Panc1 (cell line): ENCODE results near the gene LMAN1L. TPM values are rescaled to one million over a fixed set of nuclear protein-coding genes. Genes with fewer than 3 reads are reported as not detected.

Source experiments
- ATAC-seq: fragments of 200-7000 bp; cut with Tn5 transposase; 2 replicates; pipeline ENCODE4 v1.9.1; 2020; ENCODE audit warnings: mild to moderate bottlenecking, moderate library complexity
- BruUV-seq: library from RNA; stranded (reverse); fragments of 400-500 nt; replicated peaks from 2 replicates; lab custom pipeline; 2021; lab: Mats Ljungman, UMichigan
- CTCF ChIA-PET: fragments of 300-600 bp; sonication (Branson Sonifier 250); formaldehyde crosslinking; loops from one replicate; lab custom pipeline; 2022; ENCODE audit warnings: antibody characterized with exemption; lab: Charles Lee
- POLR2A ChIA-PET: fragments of 300-600 bp; sonication (Branson Sonifier 250); formaldehyde crosslinking; loops from one replicate; lab custom pipeline; 2022; ENCODE audit warnings: antibody characterized with exemption; lab: Charles Lee
- DNase-seq: peaks from one replicate; pipeline ENCODE4 v3.0.0-alpha.2; 2010; ENCODE audit warnings: low read depth, low spot score
- H3K27ac ChIP-seq: 2 replicates; pipeline ENCODE4 v1.5.1; 2011; ENCODE audit warnings: mild to moderate bottlenecking, low read length, inconsistent platforms
- H3K27me3 ChIP-seq: fragments of 200-500 bp; sonication (Bioruptor generic); 2 replicates; pipeline ENCODE4 v1.6.0; 2014; ENCODE audit warnings: low read length, inconsistent platforms; ENCODE audit not compliant: control insufficient read depth, insufficient read depth
- H3K36me3 ChIP-seq: fragments of 200-500 bp; sonication (Bioruptor generic); 2 replicates; pipeline ENCODE4 v1.5.1; 2014; ENCODE audit warnings: inconsistent platforms, mild to moderate bottlenecking, low read length, moderate library complexity; ENCODE audit not compliant: control insufficient read depth, insufficient read depth
- H3K4me1 ChIP-seq: 2 replicates; pipeline ENCODE4 v1.5.1; 2011; ENCODE audit warnings: inconsistent platforms, mild to moderate bottlenecking, low read length, moderate library complexity; ENCODE audit not compliant: control insufficient read depth, insufficient read depth
- H3K4me3 ChIP-seq, 2 experiments: 2 replicates each; pipeline ENCODE4 v1.5.1; 2011 to 2012; ENCODE audit warnings: low read depth in 2 of 2, low read length in 2 of 2, mild to moderate bottlenecking in 2 of 2, inconsistent platforms in 1 of 2, moderate library complexity in 1 of 2
- H3K9me3 ChIP-seq: fragments of 200-500 bp; sonication (Bioruptor generic); 2 replicates; pipeline ENCODE4 v1.5.1; 2014; ENCODE audit warnings: low read depth, mild to moderate bottlenecking, inconsistent platforms, low read length, moderate library complexity; ENCODE audit not compliant: control insufficient read depth, insufficient read depth
- POLR2AphosphoS5 ChIP-seq: IDR thresholded peaks from 2 replicates; pipeline ENCODE4 v1.6.1; 2012; ENCODE audit warnings: mild to moderate bottlenecking, low read depth, low read length, moderate library complexity
- SIN3A ChIP-seq: IDR thresholded peaks from 2 replicates; pipeline ENCODE4 v1.6.1; 2012; ENCODE audit warnings: low read depth, mild to moderate bottlenecking, low read length, moderate library complexity, borderline replicate concordance; ENCODE audit not compliant: insufficient read depth
- TCF7L2 ChIP-seq: IDR thresholded peaks from 2 replicates; pipeline ENCODE4 v1.6.1; 2011; ENCODE audit warnings: mild to moderate bottlenecking, low read depth, low read length, inconsistent platforms
- in situ Hi-C: cut with HindIII; loops from 2 replicates; pipeline ENCODE4 v1.10.0; 2016; ENCODE audit warnings: low sequenced_read_pairs, low pct_unique_long_range_greater_than_20kb
- intact Hi-C: fragments of 100-400 bp; cut with micrococcal nuclease; formaldehyde crosslinking; loops from one replicate; pipeline ENCODE4 v1.10.0; 2022; ENCODE audit not compliant: unreplicated experiment
- total RNA-seq: library from RNA; stranded (reverse); gene quantifications from one replicate; pipeline ENCODE4 v1.2.1, GENCODE V29; 2021; ENCODE audit not compliant: unreplicated experiment
- TF ChIP-seq, protein P1 (sequence below), 2 experiments: IDR thresholded peaks; 2 replicates each; pipeline ENCODE4 v1.6.1; 2011 to 2012; ENCODE audit warnings: low read depth in 2 of 2, control low read depth in 1 of 2, low read length in 1 of 2, mild to moderate bottlenecking in 1 of 2, moderate library complexity in 1 of 2; ENCODE audit not compliant: insufficient read depth in 1 of 2
- TF ChIP-seq, protein P2 (sequence below): fragments of 450-650 bp; IDR thresholded peaks from 2 replicates; pipeline ENCODE4 v1.5.1; 2017; ENCODE audit warnings: mild to moderate bottlenecking

The LMAN1L gene
- total RNA-seq, 1 experiment from 2014 or later = not detected

DNA sequence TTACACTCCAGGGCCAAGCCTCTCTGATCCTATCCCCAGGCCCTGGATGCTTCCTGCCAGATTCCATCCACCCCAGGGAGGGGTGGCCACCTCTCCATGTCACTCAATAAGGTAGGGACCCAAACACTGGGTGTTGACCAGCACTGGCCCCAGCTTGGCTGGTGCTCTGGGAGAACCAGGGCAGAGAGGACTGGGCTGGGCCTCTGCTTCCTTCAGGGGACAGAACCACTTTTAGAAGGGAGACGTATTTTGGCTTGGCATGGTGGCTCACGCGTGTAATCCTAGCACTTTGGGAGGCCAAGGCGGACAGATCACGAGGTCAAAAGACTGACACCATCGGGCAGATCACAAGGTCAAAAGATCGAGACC, 9.1 kb downstream of the LMAN1L start:
- in situ Hi-C loops = no loop called here

DNA sequence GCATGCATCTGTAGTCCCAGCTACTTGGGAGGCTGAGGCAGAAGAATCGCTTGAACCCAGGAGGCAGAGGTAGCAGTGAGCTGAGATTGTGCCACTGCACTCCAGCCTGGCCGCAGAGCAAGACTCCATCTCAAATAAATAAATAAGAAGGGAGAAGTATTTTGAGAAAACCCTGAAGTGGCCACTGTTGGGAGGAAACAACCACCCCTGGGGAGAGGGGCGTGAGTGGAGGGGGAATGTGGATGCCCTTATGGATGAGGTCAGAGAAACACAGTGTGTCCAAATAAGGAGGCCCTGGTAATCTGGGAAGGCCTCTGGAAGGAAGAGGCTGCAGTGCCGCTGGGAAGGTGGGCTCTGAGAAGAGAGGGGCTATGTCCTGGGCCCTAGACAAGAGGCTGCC, 9.6 kb downstream of the LMAN1L start:
- ChIA-PET CTCF (interaction anchor here (1.2 kb wide), 1 partner anchor 10 kb away, joined by 3 read pairs; the partner anchor contains the start of gene LMAN1L), POLR2A (no interaction called here)
- Histone ChIP-seq H3K4me3 (no peak overlapping the region), H3K27me3 (peaks cover 2% of the 10 kb centered on the region; the same call in 1 of the 2 replicates), H3K9me3 (no peaks in the 10 kb centered on the region), H3K27ac (no peak overlapping the region), H3K4me1 (peaks cover under 1% of the 10 kb centered on the region; the same call in 1 of the 2 replicates), H3K36me3 (no peaks in the 10 kb centered on the region)
- TF ChIP-seq, protein P1, sequence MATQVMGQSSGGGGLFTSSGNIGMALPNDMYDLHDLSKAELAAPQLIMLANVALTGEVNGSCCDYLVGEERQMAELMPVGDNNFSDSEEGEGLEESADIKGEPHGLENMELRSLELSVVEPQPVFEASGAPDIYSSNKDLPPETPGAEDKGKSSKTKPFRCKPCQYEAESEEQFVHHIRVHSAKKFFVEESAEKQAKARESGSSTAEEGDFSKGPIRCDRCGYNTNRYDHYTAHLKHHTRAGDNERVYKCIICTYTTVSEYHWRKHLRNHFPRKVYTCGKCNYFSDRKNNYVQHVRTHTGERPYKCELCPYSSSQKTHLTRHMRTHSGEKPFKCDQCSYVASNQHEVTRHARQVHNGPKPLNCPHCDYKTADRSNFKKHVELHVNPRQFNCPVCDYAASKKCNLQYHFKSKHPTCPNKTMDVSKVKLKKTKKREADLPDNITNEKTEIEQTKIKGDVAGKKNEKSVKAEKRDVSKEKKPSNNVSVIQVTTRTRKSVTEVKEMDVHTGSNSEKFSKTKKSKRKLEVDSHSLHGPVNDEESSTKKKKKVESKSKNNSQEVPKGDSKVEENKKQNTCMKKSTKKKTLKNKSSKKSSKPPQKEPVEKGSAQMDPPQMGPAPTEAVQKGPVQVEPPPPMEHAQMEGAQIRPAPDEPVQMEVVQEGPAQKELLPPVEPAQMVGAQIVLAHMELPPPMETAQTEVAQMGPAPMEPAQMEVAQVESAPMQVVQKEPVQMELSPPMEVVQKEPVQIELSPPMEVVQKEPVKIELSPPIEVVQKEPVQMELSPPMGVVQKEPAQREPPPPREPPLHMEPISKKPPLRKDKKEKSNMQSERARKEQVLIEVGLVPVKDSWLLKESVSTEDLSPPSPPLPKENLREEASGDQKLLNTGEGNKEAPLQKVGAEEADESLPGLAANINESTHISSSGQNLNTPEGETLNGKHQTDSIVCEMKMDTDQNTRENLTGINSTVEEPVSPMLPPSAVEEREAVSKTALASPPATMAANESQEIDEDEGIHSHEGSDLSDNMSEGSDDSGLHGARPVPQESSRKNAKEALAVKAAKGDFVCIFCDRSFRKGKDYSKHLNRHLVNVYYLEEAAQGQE (IDR thresholded peaks at IDR 0.05; ENCODE audit: insufficient read depth in 1 of 2, low read depth in 2 of 2, low read length in 1 of 2) = no peak
- TF ChIP-seq, protein P2, sequence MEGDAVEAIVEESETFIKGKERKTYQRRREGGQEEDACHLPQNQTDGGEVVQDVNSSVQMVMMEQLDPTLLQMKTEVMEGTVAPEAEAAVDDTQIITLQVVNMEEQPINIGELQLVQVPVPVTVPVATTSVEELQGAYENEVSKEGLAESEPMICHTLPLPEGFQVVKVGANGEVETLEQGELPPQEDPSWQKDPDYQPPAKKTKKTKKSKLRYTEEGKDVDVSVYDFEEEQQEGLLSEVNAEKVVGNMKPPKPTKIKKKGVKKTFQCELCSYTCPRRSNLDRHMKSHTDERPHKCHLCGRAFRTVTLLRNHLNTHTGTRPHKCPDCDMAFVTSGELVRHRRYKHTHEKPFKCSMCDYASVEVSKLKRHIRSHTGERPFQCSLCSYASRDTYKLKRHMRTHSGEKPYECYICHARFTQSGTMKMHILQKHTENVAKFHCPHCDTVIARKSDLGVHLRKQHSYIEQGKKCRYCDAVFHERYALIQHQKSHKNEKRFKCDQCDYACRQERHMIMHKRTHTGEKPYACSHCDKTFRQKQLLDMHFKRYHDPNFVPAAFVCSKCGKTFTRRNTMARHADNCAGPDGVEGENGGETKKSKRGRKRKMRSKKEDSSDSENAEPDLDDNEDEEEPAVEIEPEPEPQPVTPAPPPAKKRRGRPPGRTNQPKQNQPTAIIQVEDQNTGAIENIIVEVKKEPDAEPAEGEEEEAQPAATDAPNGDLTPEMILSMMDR = no peak
- TF ChIP-seq SIN3A = no peak
- TF ChIP-seq TCF7L2 = no peak
- TF ChIP-seq POLR2AphosphoS5 = no peak
- DNase-seq = no peak
- no TSS peak for BruUV-seq
- in situ Hi-C loops (no loop called here), intact Hi-C loops (no loop called here)
- no peak for ATAC-seq

More for the DNA sequence above, 9.1 kb downstream of the LMAN1L start:
- intact Hi-C loops = no loop called here
- TF ChIP-seq TCF7L2 (no peak), POLR2AphosphoS5 (no peak), SIN3A (no peak)
- TF ChIP-seq, protein P2 = no peak
- TF ChIP-seq, protein P1 (IDR thresholded peaks at IDR 0.05; ENCODE audit: insufficient read depth in 1 of 2, low read depth in 2 of 2, low read length in 1 of 2) = no peak
- Histone ChIP-seq H3K27ac (no peak overlapping the region), H3K27me3 (peaks cover 2% of the 10 kb centered on the region; the same call in 1 of the 2 replicates), H3K4me1 (peaks cover 4% of the 10 kb centered on the region; the same call in 1 of the 2 replicates), H3K36me3 (no peaks in the 10 kb centered on the region), H3K9me3 (no peaks in the 10 kb centered on the region), H3K4me3 (no peak overlapping the region)
- POLR2A ChIA-PET = interaction anchor here (0.6 kb wide), 1 partner anchor 53 kb away, joined by 10 read pairs; no protein-coding TSS in a partner anchor
- no TSS peak for BruUV-seq
- CTCF ChIA-PET = interaction anchor here (1.2 kb wide), 1 partner anchor 9 kb away, joined by 3 read pairs; the partner anchor contains the start of gene LMAN1L
- DNase-seq = no peak
- no peak for ATAC-seq
